Endothelial cell of umbilical vein (primary cell): ENCODE measurements around the gene SARS2.

ENCODE experiments used
- CTCF ChIP-seq, 2 donors: IDR thresholded peaks; 1 replicate in 1 of 2; 2 replicates in 1 of 2; pipeline ENCODE4 v1.5.1; 2011; ENCODE audit warnings: low read length in 2 of 2, mild to moderate bottlenecking in 2 of 2, moderate library complexity in 2 of 2, control low read depth in 1 of 2, inconsistent platforms in 1 of 2, low read depth in 1 of 2; ENCODE audit not compliant: insufficient read depth in 1 of 2; ENCODE audit errors: extremely low read depth in 1 of 2
- EZH2 ChIP-seq: IDR thresholded peaks from 2 replicates; pipeline ENCODE4 v1.6.1; 2012; ENCODE audit warnings: borderline replicate concordance, low read depth, mild to moderate bottlenecking, moderate library complexity, low read length, inconsistent platforms; ENCODE audit not compliant: severe bottlenecking
- FOS ChIP-seq: IDR thresholded peaks from 2 replicates; pipeline ENCODE4 v1.6.1; 2011; ENCODE audit warnings: mild to moderate bottlenecking, low read length, moderate library complexity, borderline replicate concordance; ENCODE audit not compliant: insufficient read depth
- GATA2 ChIP-seq: IDR thresholded peaks from 2 replicates; pipeline ENCODE4 v1.7.0; 2011; ENCODE audit warnings: low read depth, mild to moderate bottlenecking, moderate library complexity, mixed read lengths, low read length; ENCODE audit not compliant: insufficient read length, insufficient read depth
- JUN ChIP-seq: IDR thresholded peaks from 2 replicates; pipeline ENCODE4 v1.6.1; 2011; ENCODE audit warnings: borderline replicate concordance, low read depth; ENCODE audit not compliant: insufficient read length, insufficient read depth
- MAX ChIP-seq: IDR thresholded peaks from 2 replicates; pipeline ENCODE4 v1.6.1; 2011; ENCODE audit not compliant: insufficient read depth, insufficient read length
- MYC ChIP-seq: IDR thresholded peaks from one replicate; pipeline ENCODE4 v1.6.1; 2011; ENCODE audit warnings: mild to moderate bottlenecking, low read depth, low read length
- POLR2A ChIP-seq: IDR thresholded peaks from 2 replicates; pipeline ENCODE4 v1.6.1; 2012; ENCODE audit warnings: low read depth, mild to moderate bottlenecking, control low read depth, low read length
- POLR2AphosphoS5 ChIP-seq: IDR thresholded peaks from 2 replicates; pipeline ENCODE4 v1.6.1; 2012; ENCODE audit warnings: low read depth, mild to moderate bottlenecking, control low read depth, low read length, moderate library complexity; ENCODE audit not compliant: insufficient read depth

GRCh38 chr19:38920602-38921419 is 9.8 kb downstream of the SARS2 start:
- TF ChIP-seq CTCF (IDR thresholded peaks at IDR 0.05; ENCODE audit: extremely low read depth in 1 of 2, insufficient read depth in 1 of 2, low read depth in 1 of 2, low read length in 2 of 2), result no peak
- no peak for TF ChIP-seq POLR2A
- no peak for TF ChIP-seq EZH2
- no peak for TF ChIP-seq MYC
- TF ChIP-seq MAX, result no peak
- TF ChIP-seq JUN, result no peak
- no peak for TF ChIP-seq FOS
- TF ChIP-seq POLR2AphosphoS5, result no peak
- TF ChIP-seq GATA2, result no peak
